ENCODE results near the gene TRPM5.

The TRPM5 gene

GRCh38 chr11:2401436-2401984, 42.8 kb downstream of the TRPM5 start:
- DNase-seq = no peak

GRCh38 chr11:2400762-2401435, 43.4 kb downstream of the TRPM5 start:
- no peak for DNase-seq

- peak; percentile 100 for DNase-seq
Measured at GRCh38 chr11:2400069-2400761, 44.1 kb downstream of the TRPM5 start, which contains the start of gene TSSC4. Gene TSSC4, plus strand, starts transcription at chr11:2400750. Its CDS starts 1,884 bp downstream, at chr11:2402634.

GRCh38 chr11:2399488-2400068, 44.7 kb downstream of the TRPM5 start:
- DNase-seq = no peak

- DNase-seq = no peak
Measured at GRCh38 chr11:2398664-2399355, 45.5 kb downstream of the TRPM5 start.

GRCh38 chr11:2397005-2397404, 47.3 kb downstream of the TRPM5 start:
- no peak for DNase-seq

GRCh38 chr11:2396471-2396870, 47.8 kb downstream of the TRPM5 start:
- no peak for DNase-seq

- no peak for DNase-seq
Measured at GRCh38 chr11:2395856-2396255, 48.5 kb downstream of the TRPM5 start.

- DNase-seq = no peak
Measured at GRCh38 chr11:2395211-2395730, 49.0 kb downstream of the TRPM5 start.

- DNase-seq = no peak
Measured at GRCh38 chr11:2394818-2395105, 49.6 kb downstream of the TRPM5 start.

Measured in EL (cell line).